ENCODE data around the gene NMRAL1.

- TF ChIP-seq CTCF (IDR thresholded peaks at IDR 0.05) (no peak), POLR2A (IDR thresholded peaks at IDR 0.05) (no peak)
Measured at GRCh38 chr16:4505356-4506147, 31.1 kb upstream of the NMRAL1 start.

All from uterus (tissue), 2 donors.